Activated CD4-positive, alpha-beta T cell treated with anti-CD3 and anti-CD28 coated beads, Interleukin-2, amount 10 ng/mL, durations not matched to agents 7 days and 5 days (primary cell): ENCODE data around the gene ELMO3. TPM values are rescaled to one million over a fixed set of nuclear protein-coding genes. Genes with fewer than 3 reads are reported as not detected.
A peak's percentile ranks its signal among the peaks of the same experiment; 100 is the strongest.

Experiments used
- CTCF ChIA-PET: fragments of 350-600 bp; sonication (Branson Sonifier 250); formaldehyde crosslinking; loops from one replicate; lab custom pipeline; 2021; ENCODE audit warnings: antibody characterized with exemption; lab: Charles Lee
- POLR2A ChIA-PET: fragments of 350-600 bp; sonication (Branson Sonifier 250); formaldehyde crosslinking; loops from one replicate; lab custom pipeline; 2021; ENCODE audit warnings: antibody characterized with exemption; lab: Charles Lee
- DNase-seq: peaks from one replicate; pipeline ENCODE4 v3.0.0-alpha.2; 2020
- H3K27ac Mint-ChIP-seq: one replicate; pipeline ENCODE4 v1.8.0; 2021; ENCODE audit warnings: mild to moderate bottlenecking, moderate library complexity, mixed read lengths
- H3K27me3 Mint-ChIP-seq: one replicate; pipeline ENCODE4 v1.8.0; 2021; ENCODE audit warnings: mixed read lengths
- H3K36me3 Mint-ChIP-seq: one replicate; pipeline ENCODE4 v1.8.0; 2021; ENCODE audit warnings: low read depth, mixed read lengths
- H3K4me1 Mint-ChIP-seq: one replicate; pipeline ENCODE4 v1.8.0; 2021; ENCODE audit warnings: mixed read lengths
- H3K4me3 Mint-ChIP-seq: one replicate; pipeline ENCODE4 v1.8.0; 2021; ENCODE audit warnings: mild to moderate bottlenecking, moderate library complexity, mixed read lengths
- H3K9me3 Mint-ChIP-seq: one replicate; pipeline ENCODE4 v1.8.0; 2021; ENCODE audit warnings: mixed read lengths
- total RNA-seq, 2 experiments: library from RNA; stranded (reverse); gene quantifications; one replicate each; pipeline ENCODE4 v1.2.3, GENCODE V29; 2021

Gene ELMO3
- total RNA-seq, 2 experiments from 2014 or later = 6.2 to 6.3 TPM

DNA sequence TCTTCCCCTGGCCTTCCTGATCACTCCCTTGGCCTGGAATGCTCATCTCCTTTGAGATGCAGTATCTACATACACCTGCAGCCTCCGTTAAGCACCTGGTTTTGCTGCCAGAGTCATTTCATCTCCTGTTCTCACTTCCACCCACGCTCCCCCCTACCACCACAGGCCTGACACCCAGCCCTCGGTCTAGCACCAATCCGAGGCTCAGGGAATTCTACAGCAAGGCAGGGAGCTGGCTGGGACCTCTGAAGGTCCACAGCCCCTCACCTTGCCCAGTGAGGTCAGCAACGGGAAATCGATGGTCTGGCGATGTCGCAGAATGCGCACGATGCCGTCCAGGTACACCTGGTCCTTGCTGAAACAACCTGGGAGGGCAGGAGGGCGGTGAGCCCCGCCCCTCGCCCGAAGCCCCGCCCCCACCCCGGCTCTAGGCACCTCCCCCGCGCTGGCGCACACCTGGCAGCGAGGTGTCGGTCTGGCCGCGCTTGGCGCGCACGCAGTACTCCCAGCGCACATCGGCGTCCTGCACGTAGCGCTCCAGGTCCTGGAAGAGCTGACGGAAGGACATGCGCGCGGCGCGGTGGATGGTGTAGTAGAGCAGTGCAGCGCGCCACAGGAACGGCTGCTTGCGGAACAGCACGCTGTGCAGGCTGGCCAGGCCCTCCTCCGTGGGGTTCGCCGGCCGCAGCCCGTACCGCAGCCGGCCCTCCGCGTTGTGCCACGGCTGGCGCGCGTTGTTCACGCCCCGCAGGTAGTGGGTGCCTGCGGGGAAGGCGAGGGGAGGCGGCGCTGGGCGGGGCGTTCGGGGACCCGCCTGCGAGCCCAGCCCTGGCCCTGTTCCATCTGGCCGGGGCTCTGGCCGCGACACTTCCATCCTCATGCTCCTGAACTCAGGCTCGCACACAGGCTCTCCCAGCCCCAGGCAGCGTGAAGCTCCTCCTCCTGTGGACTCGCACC is 20.9 kb upstream of the ELMO3 start:
- ChIA-PET CTCF (interaction anchor here (0.6 to 11.2 kb wide), 8 partner anchors 7 to 224 kb away, joined by 3 to 137 read pairs (median 6); partner anchors contain the start of genes FBXL8, HSF4, MATCAP1 and TRADD), POLR2A (no interaction called here)
- peak overlapping the region; percentile 52 for H3K4me3 Mint-ChIP-seq
- no peaks in the 10 kb centered on the region for H3K9me3 Mint-ChIP-seq
- H3K4me1 Mint-ChIP-seq = peaks cover 44% of the 10 kb centered on the region
- DNase-seq = peak; percentile 67
- H3K27ac Mint-ChIP-seq = no peak overlapping the region
- H3K36me3 Mint-ChIP-seq = peaks cover 6% of the 10 kb centered on the region
- H3K27me3 Mint-ChIP-seq = peaks cover 20% of the 10 kb centered on the region

DNA sequence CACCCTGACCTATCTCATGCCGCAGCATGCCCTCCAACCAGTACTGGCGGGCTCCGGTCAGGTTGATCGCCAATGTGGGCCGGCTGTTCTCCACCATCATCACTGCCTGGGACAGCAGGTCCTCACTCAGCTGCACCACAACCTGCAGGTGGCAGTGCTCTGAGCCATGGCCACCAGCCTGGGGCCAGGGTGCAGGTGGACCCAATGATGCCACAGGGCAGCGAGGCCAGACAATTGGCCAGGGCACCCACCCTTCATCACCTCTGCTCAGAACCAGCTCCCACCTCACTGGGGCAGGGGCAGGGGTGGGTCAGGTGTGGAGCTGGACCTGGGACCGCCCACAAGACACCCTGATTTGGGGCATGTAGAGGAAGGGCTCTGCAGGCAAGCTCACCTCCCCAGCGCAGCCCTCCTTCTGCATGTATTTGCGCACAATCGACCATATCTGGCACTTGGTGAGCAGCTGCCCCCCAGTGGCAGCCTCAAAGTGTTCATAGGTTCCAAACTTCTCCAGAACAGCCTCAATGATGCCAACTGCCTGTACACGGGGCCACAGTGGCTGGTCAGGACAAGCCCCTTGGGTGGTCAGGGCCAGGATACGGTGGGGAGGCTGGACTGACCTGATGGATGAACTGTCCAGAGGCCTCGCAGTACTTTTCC is 19.4 kb upstream of the ELMO3 start:
- ChIA-PET CTCF (interaction anchor here (0.7 to 1.1 kb wide), 2 partner anchors 13 to 254 kb away, joined by 3 read pairs; partner anchors contain the start of gene RRAD), POLR2A (no interaction called here)
- no peak for DNase-seq
- H3K4me3 Mint-ChIP-seq = no peak overlapping the region
- peaks cover 9% of the 10 kb centered on the region for H3K27me3 Mint-ChIP-seq
- H3K36me3 Mint-ChIP-seq = peaks cover 3% of the 10 kb centered on the region
- peaks cover 34% of the 10 kb centered on the region for H3K4me1 Mint-ChIP-seq
- no peak overlapping the region for H3K27ac Mint-ChIP-seq
- no peaks in the 10 kb centered on the region for H3K9me3 Mint-ChIP-seq

DNA sequence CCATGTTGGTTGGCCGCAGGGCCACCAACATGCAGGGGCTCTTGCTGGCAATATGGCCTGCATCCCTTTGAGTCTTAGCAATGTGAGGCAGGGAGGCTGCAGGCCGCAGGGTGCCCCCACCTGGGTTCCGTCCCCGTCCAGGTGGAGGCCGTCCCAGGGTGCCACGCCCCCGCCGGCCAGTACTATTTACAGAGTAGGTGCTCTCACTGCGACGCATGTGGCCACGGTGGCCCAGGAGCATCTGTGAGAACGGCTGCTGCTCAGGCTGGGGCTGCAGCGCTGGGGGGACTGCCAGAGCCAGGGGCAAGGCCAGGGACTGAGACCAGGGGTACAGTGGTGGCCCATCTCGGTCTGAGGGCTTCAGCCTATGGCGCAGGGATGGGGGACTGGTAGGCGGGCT is 18.8 kb upstream of the ELMO3 start:
- Mint-ChIP-seq H3K27me3 (peaks cover 10% of the 10 kb centered on the region), H3K36me3 (peaks cover 3% of the 10 kb centered on the region), H3K9me3 (no peaks in the 10 kb centered on the region), H3K4me1 (peaks cover 37% of the 10 kb centered on the region), H3K27ac (no peak overlapping the region), H3K4me3 (no peak overlapping the region)
- DNase-seq = no peak
- ChIA-PET POLR2A (no interaction called here), CTCF (interaction anchor here (1.1 to 5.7 kb wide), 3 partner anchors 18 to 254 kb away, joined by 3 to 30 read pairs (median 3); partner anchors contain the start of gene RRAD)

DNA sequence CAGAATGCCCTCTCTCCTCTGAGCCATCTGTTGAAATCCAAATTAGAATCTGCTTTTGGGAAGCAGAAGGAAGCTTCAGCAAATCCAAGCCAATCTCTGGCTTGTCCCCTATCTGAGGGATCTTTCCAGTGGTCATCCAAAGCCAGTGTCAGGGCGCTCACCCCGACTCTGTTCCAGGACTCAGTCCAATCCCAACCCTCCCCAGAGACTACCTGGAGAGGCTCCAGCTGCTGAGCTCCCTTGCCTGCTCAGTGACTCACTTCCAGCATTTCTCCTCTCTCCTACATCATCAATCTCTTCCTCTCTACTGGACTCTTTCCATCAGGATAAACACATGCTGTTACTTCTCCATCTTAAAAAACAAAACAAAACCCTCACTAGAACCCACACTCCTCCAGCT is 17.6 kb upstream of the ELMO3 start:
- Mint-ChIP-seq H3K4me1 (peaks cover 43% of the 10 kb centered on the region), H3K27me3 (peaks cover 14% of the 10 kb centered on the region), H3K9me3 (no peaks in the 10 kb centered on the region), H3K27ac (no peak overlapping the region), H3K36me3 (peaks cover 3% of the 10 kb centered on the region), H3K4me3 (no peak overlapping the region)
- POLR2A ChIA-PET = no interaction called here
- CTCF ChIA-PET = interaction anchor here (0.6 to 5.7 kb wide), 8 partner anchors 10 to 236 kb away, joined by 3 to 30 read pairs (median 3); partner anchors contain the start of gene HSF4
- DNase-seq = no peak

DNA sequence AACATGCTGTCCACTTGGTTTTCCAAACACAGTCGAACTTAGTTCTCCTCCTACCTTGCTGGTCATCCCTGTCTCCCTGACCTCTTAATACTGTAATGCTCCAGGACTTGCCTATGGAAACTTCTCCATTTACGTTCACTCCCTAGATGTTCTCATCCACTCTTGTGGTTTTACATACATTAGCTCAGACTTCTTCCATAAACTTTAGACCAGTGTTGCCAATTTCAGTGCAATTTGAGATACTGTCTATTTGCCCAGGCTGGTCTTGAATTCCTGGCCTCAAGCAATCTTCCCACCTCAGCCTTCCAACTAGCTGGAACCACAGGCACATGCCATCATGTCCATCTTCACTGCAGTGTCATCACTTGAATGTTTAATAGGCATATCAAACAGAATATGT is 16.6 kb upstream of the ELMO3 start:
- ChIA-PET POLR2A (interaction anchor here (0.7 kb wide), 1 partner anchor 11 kb away, joined by 3 read pairs; the partner anchor contains the start of gene NOL3), CTCF (interaction anchor here (0.6 to 5.7 kb wide), 6 partner anchors 12 to 237 kb away, joined by 3 to 30 read pairs (median 4); partner anchors contain the start of gene NOL3)
- H3K27ac Mint-ChIP-seq = no peak overlapping the region
- no peak for DNase-seq
- no peaks in the 10 kb centered on the region for H3K9me3 Mint-ChIP-seq
- H3K27me3 Mint-ChIP-seq = peaks cover 14% of the 10 kb centered on the region
- no peak overlapping the region for H3K4me3 Mint-ChIP-seq
- peaks cover 38% of the 10 kb centered on the region for H3K4me1 Mint-ChIP-seq
- H3K36me3 Mint-ChIP-seq = peaks cover 3% of the 10 kb centered on the region

DNA sequence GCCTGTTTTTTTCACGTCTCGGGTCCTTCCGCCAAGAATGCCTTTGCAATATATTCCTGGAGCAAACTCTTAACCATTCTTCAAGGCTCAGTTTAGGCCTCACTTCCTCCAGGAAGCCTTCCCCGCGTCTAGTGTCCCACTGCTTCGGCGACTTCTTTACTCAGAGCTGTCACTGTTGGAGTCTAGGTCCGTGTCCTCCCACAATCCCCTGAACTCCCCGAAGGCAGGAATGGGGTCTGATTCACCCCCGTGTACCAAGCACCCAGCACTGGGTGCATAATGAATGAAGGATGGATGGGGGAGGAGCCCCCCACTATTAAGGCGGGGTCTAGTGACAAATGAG is 15.7 kb upstream of the ELMO3 start:
- peaks cover 9% of the 10 kb centered on the region for H3K27me3 Mint-ChIP-seq
- H3K4me3 Mint-ChIP-seq = no peak overlapping the region
- H3K9me3 Mint-ChIP-seq = no peaks in the 10 kb centered on the region
- no peaks in the 10 kb centered on the region for H3K36me3 Mint-ChIP-seq
- peaks cover 30% of the 10 kb centered on the region for H3K4me1 Mint-ChIP-seq
- H3K27ac Mint-ChIP-seq = no peak overlapping the region
- CTCF ChIA-PET = interaction anchor here (0.6 to 5.7 kb wide), 7 partner anchors 13 to 229 kb away, joined by 3 to 30 read pairs (median 4); partner anchors contain the start of genes NOL3 and TMEM208
- DNase-seq = no peak
- POLR2A ChIA-PET = no interaction called here

DNA sequence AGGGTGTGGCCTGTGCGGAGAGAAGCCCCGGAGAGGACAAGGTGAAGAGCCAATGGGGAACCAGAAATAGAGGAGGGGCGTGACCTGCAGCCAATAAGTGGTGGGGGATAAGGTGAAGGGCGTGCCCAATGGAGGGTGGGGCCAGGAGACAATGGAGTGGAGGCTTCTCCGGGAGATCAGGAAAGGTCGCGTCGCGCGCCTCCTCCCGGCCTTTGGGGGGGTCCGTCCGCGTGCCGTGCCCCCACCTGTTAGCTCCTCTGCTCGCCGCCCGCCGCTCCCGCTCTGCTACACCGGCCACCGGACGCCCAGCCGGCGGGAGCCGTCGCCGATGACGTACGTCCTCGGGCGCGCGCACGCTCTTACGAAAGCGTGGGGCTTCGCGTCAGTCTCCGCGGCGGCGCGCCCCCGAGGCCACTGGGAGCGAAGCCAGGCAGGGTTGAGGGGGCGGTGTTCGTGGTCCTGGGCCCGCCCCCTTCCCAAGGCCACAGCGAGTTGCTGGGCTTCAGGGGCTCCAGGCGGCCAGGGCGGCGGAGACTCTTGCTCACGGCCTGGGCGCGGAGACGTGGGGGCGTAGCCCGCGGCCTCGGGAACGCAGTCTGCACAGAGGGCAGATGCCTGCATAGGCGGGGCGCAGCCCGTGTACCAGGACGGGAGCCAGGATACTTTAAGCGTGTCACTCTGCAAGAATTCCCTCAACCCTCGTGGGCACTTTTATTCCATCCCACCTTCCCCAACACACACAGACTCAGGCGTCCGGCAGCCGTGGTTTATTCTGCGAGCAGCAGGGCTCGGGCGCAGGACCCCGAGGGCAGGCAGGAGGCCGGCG is 15.1 kb upstream of the ELMO3 start, which contains the start of gene MATCAP1:
TSS of gene MATCAP1 (minus strand) at position 337 of the 826 bp plus-strand sequence. CDS start 3,353 bp downstream, outside the sequence.
- Mint-ChIP-seq H3K9me3 (no peaks in the 10 kb centered on the region), H3K36me3 (no peaks in the 10 kb centered on the region), H3K4me1 (peaks cover 25% of the 10 kb centered on the region), H3K27me3 (peaks cover 7% of the 10 kb centered on the region), H3K4me3 (peak within 1 kb of the TSS; percentile 79), H3K27ac (no peak within 1 kb of the TSS)
- CTCF ChIA-PET = interaction anchor here (0.6 to 5.7 kb wide), 10 partner anchors 8 to 219 kb away, joined by 3 to 30 read pairs (median 6); partner anchors contain the start of genes NOL3 and TMEM208
- POLR2A ChIA-PET = no interaction called here
- DNase-seq = peak; percentile 98

DNA sequence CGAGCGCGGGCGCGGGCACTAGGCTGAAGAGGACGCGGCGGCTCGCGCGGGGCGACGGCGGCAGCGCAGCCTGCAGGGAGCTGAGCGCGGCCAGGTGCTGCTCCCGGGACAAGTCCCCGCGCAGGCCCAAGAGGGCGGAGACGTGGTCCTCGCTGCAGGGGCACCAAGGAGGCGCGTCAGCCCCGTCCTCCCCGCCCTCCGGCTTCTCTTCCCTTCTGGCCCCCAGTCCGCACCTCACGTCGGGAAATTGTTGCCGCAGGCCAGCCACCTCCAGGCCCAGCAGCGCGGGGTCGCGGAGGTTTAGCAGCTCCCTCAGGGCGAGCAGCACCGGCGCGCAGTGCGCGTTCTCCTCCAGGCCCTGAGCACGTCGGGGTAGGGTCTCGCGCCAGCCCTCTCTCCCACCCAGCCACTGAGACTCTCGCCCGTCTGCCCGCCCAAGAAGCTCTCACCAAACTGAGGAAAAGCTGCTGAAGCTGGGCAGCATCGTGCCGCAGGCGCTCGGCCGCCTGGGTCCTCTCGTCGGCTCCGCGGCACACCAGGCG is 14.4 kb upstream of the ELMO3 start:
- H3K9me3 Mint-ChIP-seq = no peaks in the 10 kb centered on the region
- H3K4me3 Mint-ChIP-seq = peak overlapping the region; percentile 79
- H3K27me3 Mint-ChIP-seq = peaks cover 7% of the 10 kb centered on the region
- CTCF ChIA-PET = interaction anchor here (0.6 to 5.7 kb wide), 28 partner anchors 9 to 314 kb away, joined by 3 to 30 read pairs (median 4); partner anchors contain the start of genes LRRC36, NOL3 and TMEM208
- DNase-seq = no peak
- no peak overlapping the region for H3K27ac Mint-ChIP-seq
- H3K36me3 Mint-ChIP-seq = no peaks in the 10 kb centered on the region
- peaks cover 19% of the 10 kb centered on the region for H3K4me1 Mint-ChIP-seq
- POLR2A ChIA-PET = no interaction called here

DNA sequence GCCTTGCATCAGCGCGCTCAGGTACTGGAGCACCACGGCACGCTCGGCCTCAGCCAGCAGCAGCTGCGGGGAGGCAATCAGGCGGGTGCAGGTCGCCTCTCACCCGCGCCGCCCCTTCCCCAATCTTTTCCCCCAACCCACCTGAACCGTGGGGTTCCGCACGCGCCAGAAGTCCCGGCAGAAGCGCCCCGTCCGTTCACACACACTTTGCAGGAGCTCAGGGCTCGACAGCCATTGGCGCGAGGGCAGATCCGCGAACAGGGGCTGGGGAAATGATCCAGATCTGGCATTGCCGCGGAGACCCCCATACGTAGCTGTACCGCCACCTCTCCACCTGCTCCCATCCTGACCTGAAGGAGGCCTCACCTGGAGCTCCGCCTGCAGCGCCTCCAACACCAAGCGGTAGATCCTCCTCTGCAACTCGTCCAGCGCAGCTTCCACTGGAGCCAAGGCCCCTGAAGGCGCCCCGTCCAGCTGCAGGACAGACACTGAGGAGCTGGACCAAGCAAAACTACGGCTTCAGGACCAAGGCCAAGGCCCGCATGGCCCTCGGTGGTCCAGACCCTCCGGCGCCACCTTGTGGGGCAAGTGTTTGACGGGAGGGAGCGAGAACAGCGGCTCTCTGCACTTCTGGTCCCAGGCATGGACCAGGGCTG is 13.8 kb upstream of the ELMO3 start:
- CTCF ChIA-PET = interaction anchor here (0.6 to 5.7 kb wide), 32 partner anchors 9 to 313 kb away, joined by 3 to 30 read pairs (median 4); partner anchors contain the start of genes LRRC36, NOL3 and TMEM208
- H3K27me3 Mint-ChIP-seq = peaks cover 7% of the 10 kb centered on the region
- POLR2A ChIA-PET = no interaction called here
- DNase-seq = peak; percentile 85
- H3K4me1 Mint-ChIP-seq = peaks cover 16% of the 10 kb centered on the region
- peak overlapping the region; percentile 79 for H3K4me3 Mint-ChIP-seq
- H3K27ac Mint-ChIP-seq = peak overlapping the region; percentile 69
- H3K9me3 Mint-ChIP-seq = no peaks in the 10 kb centered on the region
- H3K36me3 Mint-ChIP-seq = no peaks in the 10 kb centered on the region

DNA sequence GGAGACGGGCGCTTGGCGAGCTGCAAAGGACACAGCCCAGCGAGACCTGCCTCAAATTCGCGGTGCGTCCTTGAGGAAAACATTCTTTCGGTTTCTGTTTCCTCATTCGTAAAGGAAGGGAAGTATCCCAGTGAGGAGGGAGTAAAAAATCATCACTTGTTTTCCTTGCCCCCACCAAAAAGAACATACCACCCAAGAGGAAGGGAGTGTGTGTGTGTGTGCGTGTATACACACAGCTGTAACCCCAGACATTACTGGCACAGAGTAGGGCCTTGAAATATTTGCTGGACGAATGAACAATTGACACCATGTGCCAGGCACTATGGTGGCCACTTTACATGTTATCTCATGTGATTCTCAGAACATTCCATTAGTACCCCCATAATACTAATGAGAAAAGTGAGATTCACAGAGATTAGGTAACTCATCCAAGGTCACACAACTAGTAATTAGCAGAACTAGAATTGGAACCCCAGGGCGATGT is 13.2 kb upstream of the ELMO3 start:
- peak overlapping the region; percentile 69 for H3K27ac Mint-ChIP-seq
- ChIA-PET POLR2A (no interaction called here), CTCF (interaction anchor here (0.6 to 5.7 kb wide), 27 partner anchors 10 to 303 kb away, joined by 3 to 30 read pairs (median 4); partner anchors contain the start of genes NOL3 and TMEM208)
- H3K36me3 Mint-ChIP-seq = no peaks in the 10 kb centered on the region
- H3K27me3 Mint-ChIP-seq = peaks cover 7% of the 10 kb centered on the region
- H3K9me3 Mint-ChIP-seq = no peaks in the 10 kb centered on the region
- DNase-seq = no peak
- H3K4me3 Mint-ChIP-seq = peak overlapping the region; percentile 79
- peaks cover 17% of the 10 kb centered on the region for H3K4me1 Mint-ChIP-seq

DNA sequence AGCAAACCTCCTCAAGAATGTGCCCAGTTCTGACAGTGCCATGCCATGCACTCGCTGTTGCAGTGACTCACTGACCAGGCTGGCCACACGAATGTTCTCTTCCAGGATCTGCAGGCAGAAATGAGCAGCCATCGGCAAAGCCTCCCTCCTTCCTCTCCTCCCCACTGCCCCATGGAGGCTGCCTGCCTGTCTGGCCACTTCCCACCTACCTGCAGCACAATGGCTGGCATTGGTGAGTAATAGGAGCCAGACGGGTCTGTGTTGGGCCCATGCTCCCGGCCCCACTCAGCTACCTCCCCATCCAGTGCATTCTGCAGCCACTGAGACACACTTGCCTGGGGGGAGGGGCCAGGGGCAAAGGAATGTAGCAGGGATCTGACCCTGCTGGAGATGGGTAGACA is 12.4 kb upstream of the ELMO3 start:
- POLR2A ChIA-PET = interaction anchor here (0.6 kb wide), 1 partner anchor 152 kb away, joined by 10 read pairs; no protein-coding TSS in a partner anchor
- CTCF ChIA-PET = interaction anchor here (0.8 to 1.4 kb wide), 3 partner anchors 169 to 201 kb away, joined by 3 read pairs; no protein-coding TSS in a partner anchor
- H3K27ac Mint-ChIP-seq = no peak overlapping the region
- no peaks in the 10 kb centered on the region for H3K36me3 Mint-ChIP-seq
- H3K4me1 Mint-ChIP-seq = peaks cover 20% of the 10 kb centered on the region
- H3K27me3 Mint-ChIP-seq = peaks cover 7% of the 10 kb centered on the region
- no peak for DNase-seq
- H3K4me3 Mint-ChIP-seq = no peak overlapping the region
- H3K9me3 Mint-ChIP-seq = no peaks in the 10 kb centered on the region
